ENCODE measurements around the gene DIAPH2.

DIAPH2 gene

GRCh38 chrX:96978906-96979305 is 294.3 kb downstream of the DIAPH2 start:
- H3K4me3 ChIP-seq (replicated peaks; ENCODE audit: low read depth, low read length), result no peak overlapping the region
- TF ChIP-seq, protein P1, sequence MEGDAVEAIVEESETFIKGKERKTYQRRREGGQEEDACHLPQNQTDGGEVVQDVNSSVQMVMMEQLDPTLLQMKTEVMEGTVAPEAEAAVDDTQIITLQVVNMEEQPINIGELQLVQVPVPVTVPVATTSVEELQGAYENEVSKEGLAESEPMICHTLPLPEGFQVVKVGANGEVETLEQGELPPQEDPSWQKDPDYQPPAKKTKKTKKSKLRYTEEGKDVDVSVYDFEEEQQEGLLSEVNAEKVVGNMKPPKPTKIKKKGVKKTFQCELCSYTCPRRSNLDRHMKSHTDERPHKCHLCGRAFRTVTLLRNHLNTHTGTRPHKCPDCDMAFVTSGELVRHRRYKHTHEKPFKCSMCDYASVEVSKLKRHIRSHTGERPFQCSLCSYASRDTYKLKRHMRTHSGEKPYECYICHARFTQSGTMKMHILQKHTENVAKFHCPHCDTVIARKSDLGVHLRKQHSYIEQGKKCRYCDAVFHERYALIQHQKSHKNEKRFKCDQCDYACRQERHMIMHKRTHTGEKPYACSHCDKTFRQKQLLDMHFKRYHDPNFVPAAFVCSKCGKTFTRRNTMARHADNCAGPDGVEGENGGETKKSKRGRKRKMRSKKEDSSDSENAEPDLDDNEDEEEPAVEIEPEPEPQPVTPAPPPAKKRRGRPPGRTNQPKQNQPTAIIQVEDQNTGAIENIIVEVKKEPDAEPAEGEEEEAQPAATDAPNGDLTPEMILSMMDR (IDR thresholded peaks at IDR 0.05; ENCODE audit: low read length, missing control alignments), result no peak
- no peak for DNase-seq (ENCODE audit: low read depth)

GRCh38 chrX:96979766-96980165 is 295.1 kb downstream of the DIAPH2 start:
- TF ChIP-seq, protein P1 (IDR thresholded peaks at IDR 0.05; ENCODE audit: low read length, missing control alignments), result no peak
- H3K4me3 ChIP-seq (replicated peaks; ENCODE audit: low read depth, low read length), result no peak overlapping the region

DNA sequence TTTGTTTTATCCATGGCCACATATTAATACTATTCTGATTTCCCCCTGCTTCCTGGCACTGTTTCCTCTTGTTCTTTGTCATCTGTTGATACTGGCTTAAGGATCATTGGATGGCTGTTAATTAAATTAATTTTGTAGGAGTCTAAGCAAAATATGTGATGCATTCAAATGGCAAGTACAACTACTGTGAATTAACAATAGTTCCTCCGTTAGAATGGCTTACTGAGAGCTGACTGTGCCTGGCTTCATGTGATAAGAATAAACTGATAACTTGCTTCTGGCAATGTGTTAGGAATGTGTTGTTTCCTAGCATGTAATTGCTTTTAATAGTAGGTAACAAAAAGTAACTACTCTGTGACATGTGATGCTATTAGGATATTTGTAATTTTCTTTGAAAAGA is 297.5 kb downstream of the DIAPH2 start:
- DNase-seq (ENCODE audit: low read depth), result no peak
- H3K4me3 ChIP-seq (replicated peaks; ENCODE audit: low read depth, low read length), result no peak overlapping the region
- TF ChIP-seq, protein P1 (IDR thresholded peaks at IDR 0.05; ENCODE audit: low read length, missing control alignments), result no peak

More at GRCh38 chrX:96979766-96980165, 295.1 kb downstream of the DIAPH2 start:
- DNase-seq (ENCODE audit: low read depth), result no peak

- DNase-seq (ENCODE audit: low read depth), result no peak
- TF ChIP-seq, protein P1 (IDR thresholded peaks at IDR 0.05; ENCODE audit: low read length, missing control alignments), result no peak
- no peak overlapping the region for H3K4me3 ChIP-seq (replicated peaks; ENCODE audit: low read depth, low read length)
Observed at GRCh38 chrX:96984538-96984937, 299.9 kb downstream of the DIAPH2 start.

- TF ChIP-seq, protein P1 (IDR thresholded peaks at IDR 0.05; ENCODE audit: low read length, missing control alignments), result no peak
- no peak overlapping the region for H3K4me3 ChIP-seq (replicated peaks; ENCODE audit: low read depth, low read length)
- DNase-seq (ENCODE audit: low read depth), result no peak
Observed at GRCh38 chrX:96985046-96985445, 300.4 kb downstream of the DIAPH2 start.

GRCh38 chrX:96987228-96987627 is 302.6 kb downstream of the DIAPH2 start:
- no peak overlapping the region for H3K4me3 ChIP-seq (replicated peaks; ENCODE audit: low read depth, low read length)
- peak; percentile 41 for DNase-seq (ENCODE audit: low read depth)
- TF ChIP-seq, protein P1 (IDR thresholded peaks at IDR 0.05; ENCODE audit: low read length, missing control alignments), result no peak

DNA sequence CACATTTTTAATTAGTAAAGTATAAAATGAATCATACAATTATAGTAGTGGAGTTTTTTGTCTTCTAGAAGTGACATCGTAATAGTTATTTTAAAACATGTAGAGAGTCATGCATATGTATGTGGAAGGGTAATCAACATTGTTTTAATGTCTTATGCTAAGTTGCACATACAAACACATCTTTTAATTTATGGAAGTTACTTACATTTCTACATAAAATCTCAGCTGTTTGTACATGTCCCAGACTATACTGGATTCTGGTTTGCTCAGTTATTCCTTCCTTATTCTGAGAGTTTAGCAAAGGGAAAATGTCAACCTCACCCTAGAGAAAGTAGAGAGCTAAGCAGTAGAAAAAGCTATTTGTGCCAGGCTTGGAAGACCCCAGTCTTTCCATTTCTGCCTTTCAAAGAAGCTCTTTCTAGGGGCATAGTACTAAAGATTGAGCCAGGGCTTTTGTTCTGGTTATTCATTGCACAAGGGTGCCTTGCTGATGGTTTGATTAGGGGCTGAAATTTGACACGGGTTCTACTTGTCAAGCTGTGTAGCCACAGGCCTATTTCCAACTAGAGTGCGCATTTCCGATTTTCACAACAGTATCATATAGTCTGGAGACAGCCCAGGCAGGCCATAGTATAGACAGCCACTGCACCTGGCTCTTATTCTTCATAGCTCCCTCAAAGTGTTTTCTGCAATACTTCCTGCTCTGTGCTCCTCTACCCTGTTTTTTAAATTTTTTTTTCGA is 305.4 kb downstream of the DIAPH2 start:
- TF ChIP-seq, protein P1 (IDR thresholded peaks at IDR 0.05; ENCODE audit: low read length, missing control alignments), result no peak
- no peak for DNase-seq (ENCODE audit: low read depth)
- H3K4me3 ChIP-seq (replicated peaks; ENCODE audit: low read depth, low read length), result no peak overlapping the region

All from fibroblast of pulmonary artery (primary cell).